ENCODE data around the gene PREX1.
"Not testable (repeated sequence)": the region's sequence is repeated elsewhere in the genome, so short reads cannot be mapped to it uniquely, and the experiment has no call there.

PREX1 gene, protein sequence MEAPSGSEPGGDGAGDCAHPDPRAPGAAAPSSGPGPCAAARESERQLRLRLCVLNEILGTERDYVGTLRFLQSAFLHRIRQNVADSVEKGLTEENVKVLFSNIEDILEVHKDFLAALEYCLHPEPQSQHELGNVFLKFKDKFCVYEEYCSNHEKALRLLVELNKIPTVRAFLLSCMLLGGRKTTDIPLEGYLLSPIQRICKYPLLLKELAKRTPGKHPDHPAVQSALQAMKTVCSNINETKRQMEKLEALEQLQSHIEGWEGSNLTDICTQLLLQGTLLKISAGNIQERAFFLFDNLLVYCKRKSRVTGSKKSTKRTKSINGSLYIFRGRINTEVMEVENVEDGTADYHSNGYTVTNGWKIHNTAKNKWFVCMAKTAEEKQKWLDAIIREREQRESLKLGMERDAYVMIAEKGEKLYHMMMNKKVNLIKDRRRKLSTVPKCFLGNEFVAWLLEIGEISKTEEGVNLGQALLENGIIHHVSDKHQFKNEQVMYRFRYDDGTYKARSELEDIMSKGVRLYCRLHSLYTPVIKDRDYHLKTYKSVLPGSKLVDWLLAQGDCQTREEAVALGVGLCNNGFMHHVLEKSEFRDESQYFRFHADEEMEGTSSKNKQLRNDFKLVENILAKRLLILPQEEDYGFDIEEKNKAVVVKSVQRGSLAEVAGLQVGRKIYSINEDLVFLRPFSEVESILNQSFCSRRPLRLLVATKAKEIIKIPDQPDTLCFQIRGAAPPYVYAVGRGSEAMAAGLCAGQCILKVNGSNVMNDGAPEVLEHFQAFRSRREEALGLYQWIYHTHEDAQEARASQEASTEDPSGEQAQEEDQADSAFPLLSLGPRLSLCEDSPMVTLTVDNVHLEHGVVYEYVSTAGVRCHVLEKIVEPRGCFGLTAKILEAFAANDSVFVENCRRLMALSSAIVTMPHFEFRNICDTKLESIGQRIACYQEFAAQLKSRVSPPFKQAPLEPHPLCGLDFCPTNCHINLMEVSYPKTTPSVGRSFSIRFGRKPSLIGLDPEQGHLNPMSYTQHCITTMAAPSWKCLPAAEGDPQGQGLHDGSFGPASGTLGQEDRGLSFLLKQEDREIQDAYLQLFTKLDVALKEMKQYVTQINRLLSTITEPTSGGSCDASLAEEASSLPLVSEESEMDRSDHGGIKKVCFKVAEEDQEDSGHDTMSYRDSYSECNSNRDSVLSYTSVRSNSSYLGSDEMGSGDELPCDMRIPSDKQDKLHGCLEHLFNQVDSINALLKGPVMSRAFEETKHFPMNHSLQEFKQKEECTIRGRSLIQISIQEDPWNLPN (N-terminal part only)

DNA sequence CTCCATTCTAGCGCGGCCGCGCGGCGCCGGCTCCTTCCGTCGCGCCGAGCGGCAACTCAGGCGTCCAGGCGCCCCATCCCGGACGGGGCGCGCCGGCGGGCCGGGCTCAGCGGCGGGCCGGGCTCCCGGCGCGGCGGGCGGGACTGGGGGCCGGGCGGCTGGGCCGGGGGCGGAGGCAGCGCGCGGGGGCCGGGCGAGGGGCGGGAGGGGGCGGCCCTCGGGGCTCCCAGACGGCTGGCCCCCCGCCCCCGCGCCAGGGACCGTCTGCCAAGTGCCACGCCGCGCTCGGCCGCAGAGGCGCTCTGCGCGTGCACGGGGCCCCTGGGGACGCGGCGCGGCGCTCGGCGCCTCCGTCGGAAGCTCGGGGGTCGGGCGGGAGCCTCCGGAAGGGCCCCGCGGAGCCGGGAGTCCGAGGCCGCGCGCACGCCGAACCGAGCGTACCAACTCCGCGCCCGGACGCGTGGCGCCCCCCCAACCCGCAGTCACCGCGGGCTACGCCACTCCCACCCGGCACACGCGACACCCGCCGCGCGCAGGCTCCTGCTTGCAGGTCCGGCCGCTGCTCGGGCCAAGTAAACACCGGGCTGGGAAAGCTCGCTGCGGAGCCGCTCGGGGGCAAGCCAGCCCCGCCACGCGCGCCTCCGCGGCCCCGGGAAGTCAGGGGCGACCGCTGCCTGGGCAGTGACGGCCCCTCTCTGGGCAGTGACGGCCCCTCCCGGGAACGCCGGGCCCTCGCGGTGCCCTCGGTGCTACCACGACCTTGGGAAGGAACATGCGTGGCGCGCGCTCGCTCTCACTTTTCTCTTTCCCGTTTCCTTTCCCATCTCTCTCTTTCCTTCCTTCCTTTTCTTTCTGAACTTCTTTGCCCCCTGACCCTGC lies at the start of gene PREX1:
PREX1 (minus strand) TSS at position 145 of the 879 bp plus-strand sequence; CDS start at position 6, 139 bp downstream.
- no peak for DNase-seq (ENCODE audit: low read depth)

DNA sequence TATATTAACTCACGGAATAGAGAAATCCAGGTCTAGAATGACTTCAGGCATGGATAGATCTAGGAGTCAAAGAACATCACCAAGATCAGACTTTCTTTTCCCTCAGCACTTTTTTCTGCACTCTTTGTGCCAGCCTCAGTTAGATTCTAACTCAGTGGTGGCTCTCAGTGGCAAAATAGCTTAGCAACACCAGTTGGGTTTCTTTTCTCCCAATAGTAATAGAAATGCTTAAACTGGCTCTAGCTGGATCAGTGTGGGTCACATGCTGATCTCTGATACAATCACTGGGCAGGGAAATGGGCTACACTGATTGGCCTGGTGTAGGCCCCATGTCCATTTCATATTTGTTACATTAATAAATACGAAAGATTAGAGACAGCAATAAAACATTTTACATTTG lies 49.5 kb upstream of the PREX1 start:
- no peak for DNase-seq (ENCODE audit: low read depth)

DNA sequence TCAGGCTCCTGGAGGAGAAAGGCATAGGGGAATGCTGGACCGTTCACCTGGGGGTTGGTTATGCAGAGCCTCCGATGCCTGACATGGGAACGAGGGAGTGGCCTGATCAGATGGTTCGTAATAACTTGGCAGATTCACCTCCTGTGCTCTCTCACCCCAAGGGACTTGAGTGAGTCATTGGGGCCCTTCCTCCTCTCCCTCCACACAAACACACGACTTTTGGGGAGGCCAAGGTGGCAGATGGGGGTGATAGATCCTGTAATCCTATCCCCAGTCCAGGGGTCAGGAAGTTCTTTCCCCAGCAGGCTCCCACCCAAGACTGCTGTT lies 48.1 kb upstream of the PREX1 start:
- peak; percentile 82 for DNase-seq (ENCODE audit: low read depth)

DNA sequence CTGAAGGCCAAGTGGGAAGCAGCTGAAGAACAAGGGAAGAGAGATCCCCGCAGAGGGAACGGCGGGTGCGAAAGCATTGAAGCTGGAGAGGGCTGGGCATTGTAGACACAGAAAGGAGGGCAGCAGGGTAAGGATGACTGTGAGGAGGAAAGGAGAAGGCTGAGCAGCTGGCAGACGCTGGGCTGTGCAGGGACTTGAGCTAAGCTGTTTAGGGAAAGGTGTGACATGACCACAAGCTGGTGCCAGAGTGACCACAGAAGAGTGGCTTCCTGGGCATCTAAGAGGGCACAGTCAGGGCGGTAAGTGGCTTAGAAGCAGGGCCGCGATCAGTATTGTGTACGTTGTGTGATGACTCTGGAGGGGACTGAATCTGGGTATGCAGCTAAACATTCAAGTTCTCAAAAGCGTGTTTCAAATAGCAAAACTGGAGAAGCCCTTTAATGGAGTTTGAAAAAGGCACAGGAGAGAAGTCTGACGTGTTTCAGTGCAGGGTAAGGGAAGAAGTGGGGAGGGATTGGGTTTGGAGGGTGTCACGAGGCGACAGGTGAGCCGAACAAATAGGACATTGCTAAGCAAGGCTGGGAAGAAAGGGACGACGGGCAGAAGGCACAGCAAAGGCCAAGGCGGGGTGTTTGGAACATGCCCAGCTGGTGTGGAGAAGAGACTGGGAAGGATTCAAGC lies 47.6 kb upstream of the PREX1 start:
- no peak for DNase-seq (ENCODE audit: low read depth)

DNA sequence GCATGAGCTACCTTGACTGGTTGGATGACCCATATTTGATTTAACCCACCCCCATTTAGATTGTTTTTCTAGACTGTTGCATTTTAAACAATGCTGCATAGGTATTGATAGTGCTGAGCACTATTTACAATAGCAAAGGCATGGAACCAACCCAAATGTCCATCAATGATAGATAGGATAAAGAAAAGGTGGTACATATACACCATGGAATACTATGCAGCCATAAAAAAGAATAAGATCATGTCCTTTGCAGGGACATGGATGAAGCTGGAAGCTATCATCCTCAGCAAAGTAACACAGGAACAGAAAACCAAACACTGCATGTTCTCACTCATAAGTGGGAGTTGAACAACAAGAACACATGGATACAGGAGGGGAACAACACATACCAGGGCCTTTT lies 41.6 kb upstream of the PREX1 start:
- DNase-seq (ENCODE audit: low read depth), result not testable (repeated sequence)

DNA sequence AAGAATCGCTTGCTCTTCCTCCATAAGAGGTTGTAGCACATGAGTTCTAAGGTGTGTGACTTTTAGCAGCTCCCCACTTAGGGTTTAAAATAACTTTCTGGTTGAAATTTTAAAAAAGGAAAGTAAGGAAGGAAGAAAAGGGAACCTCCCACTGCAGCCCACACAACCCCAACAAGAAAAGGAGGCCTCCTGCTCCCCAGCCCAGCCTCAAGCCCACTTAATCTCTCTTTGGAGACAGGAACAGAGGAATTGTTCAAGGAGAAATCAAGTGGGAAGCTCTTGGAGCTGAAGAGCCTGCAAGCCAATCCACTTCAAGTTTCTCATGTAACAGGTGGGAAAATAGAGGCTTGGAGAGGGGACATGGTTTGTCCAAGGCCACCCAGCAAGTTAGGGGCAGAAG lies 39.1 kb upstream of the PREX1 start:
- no peak for DNase-seq (ENCODE audit: low read depth)

DNA sequence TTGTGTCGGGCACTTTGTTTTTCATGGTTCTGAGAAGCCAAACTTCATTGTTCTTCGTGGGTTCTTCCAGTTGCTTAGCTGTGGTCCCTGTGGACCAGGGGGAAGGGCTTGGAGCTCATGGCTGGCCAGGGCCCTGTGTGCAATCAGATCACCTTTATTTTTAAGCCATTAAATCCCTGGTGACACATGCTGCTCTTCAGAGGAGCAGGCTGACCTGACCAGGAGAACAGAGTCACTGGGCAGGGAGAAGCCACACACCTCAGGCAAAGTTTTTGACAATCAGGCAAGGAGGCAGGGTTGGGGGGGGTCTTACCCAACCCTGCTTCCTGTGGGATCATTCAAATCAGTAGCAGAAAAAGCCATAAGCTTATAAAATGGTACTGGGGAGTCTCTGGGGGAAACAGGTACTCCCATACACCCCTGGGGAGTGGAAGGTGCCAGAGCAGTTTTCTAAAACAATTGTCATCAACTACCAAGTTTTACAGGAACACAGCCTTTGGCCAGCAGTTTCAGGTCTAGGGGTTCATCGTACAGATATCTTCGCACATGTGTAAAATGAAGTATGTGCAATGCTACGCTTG lies 37.0 kb upstream of the PREX1 start:
- DNase-seq (ENCODE audit: low read depth), result no peak

DNA sequence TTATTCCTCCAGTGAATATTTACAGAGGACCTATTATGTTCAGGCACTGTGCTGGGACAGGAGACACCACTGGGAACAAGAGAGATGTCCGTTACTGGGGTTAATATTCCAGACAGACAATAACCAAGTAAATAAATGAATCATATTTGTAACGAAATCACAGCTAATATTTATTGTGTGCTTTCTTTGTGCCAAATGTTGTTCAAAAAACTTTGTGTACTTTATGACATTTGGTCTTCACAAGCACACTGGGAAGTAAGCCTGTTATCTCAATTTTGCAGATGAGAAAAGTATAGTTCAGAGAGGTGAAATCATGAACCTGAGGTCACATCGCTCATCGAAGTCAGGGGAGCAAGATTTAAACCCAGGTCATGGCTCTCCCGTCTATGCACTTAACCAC lies 36.5 kb upstream of the PREX1 start:
- no peak for DNase-seq (ENCODE audit: low read depth)

DNA sequence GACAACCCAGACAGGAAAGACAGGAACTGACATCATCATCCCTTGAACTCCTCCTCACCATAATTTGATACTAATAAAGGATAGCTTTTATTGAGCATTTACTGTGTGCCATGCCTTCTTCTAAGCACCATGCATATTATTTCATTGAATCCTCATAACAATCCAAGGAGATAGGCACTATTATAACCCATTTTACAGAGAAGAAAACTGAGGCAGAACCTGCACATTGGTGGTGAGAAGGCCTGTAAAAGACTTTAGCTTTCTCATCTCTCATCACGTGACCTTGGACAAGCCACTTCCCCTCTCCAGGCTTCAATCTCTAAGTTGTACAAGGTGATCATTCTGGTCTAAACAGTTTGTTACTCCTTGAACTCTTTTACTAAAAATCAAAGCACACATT lies 34.5 kb upstream of the PREX1 start:
- no peak for DNase-seq (ENCODE audit: low read depth)

DNA sequence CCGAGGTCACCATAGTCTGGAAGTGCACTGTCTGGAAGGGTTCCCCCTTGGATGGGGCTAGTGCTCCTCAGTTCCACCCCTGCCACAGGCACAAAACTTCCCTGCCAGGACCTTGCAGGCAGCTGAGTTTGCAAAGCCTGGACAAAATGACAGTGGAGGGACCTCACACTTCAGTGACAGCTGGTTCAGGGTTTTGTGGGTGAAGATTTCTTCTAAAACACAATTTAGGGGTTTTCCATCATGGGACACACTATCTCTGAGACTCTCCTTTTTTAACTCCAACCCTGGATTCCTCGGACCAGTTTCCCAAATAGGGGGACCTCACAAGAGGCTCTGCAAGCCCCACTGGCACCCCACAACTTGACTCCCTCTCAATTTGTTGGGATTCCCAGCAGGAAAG lies 33.6 kb upstream of the PREX1 start:
- no peak for DNase-seq (ENCODE audit: low read depth)

DNA sequence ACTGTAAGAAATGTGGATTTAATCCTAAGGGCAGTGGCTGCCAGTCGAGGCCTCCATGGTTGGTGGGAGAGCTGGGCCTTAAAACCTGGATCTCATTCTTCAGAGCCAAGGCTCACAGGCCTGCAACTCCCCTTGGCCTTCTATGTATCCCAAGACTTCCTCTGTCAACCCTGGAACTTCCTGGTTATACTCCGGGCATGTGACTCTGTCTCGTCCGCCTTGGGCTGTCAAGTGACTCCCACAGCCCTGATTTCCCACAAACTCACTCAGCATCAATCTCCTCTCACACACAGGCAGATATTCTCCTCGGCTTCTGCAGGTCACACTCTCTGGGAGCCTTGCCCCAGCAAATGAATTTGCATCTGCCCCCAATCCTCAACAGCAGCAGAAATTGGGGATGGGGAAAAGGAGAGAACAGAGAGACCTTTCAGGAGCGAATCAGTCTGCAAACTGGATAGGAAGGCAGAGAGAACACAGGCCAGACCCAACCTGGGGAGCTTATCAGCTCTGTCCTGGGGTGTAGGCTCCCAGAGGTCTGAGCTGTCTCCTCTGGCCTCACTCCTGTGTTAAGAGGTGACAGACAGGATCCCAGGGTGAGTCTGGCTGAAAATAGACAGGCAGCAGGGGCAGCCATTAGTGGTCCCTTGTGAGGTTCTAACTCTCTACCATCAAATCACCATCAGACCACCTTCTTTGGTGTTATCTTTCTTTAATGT lies 30.4 kb upstream of the PREX1 start:
- DNase-seq (ENCODE audit: low read depth), result no peak

DNA sequence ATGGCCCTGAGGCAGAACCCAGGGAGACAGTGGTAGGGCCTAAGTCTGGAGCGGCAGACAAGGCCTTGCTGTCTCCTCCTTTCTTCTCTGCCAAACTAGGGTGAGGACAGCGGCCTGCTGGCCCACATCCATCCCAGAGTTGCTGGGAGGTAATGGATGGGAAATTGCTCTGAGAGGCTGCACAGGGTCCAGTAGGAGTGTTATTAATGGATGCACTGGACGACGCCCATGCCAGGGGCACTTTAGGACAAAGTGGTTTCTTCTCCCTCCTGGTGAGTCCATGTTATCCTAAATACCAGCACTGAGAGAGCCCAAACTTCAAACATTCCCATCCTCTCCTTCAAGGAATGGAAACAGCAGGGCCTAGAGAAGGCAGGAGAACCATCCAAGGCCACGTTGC lies 28.3 kb upstream of the PREX1 start:
- no peak for DNase-seq (ENCODE audit: low read depth)

DNA sequence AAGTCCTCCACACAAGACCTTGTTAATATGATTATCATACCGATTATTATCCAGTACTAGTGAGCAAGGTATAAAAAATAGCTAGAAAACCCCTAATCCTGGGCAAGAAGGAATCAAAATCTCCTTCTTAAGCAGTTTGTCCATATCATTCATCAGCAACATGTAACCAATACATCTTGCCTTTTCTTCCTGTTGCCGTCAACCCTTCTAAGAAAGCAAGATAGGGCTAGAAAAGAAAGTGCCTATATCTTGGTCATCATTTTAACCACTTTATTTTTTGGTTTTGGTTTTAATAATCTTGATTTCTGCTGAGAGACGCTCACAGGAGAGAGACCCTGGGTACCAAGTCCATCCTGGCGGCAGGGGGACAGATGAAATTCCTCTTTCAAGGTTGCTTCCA lies 27.2 kb upstream of the PREX1 start:
- DNase-seq (ENCODE audit: low read depth), result no peak

DNA sequence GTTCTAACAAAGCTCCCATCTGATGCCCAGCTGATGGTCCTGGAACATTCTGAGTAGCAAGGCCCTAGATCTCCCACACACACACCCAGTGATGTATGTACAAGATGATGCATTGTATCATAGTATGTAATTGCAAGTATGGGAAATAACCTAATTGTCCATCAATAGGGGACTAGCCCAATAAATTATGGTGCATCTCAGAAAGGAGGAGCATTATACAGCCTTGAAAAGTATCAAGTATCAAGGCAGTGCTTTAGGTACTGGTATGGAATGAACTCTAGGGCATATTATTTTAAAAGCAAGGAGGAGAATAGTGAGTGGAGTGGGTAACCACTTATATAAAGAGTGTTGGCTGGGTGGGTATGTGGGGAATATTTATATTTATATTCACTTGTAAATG lies 24.8 kb upstream of the PREX1 start:
- DNase-seq (ENCODE audit: low read depth), result no peak

DNA sequence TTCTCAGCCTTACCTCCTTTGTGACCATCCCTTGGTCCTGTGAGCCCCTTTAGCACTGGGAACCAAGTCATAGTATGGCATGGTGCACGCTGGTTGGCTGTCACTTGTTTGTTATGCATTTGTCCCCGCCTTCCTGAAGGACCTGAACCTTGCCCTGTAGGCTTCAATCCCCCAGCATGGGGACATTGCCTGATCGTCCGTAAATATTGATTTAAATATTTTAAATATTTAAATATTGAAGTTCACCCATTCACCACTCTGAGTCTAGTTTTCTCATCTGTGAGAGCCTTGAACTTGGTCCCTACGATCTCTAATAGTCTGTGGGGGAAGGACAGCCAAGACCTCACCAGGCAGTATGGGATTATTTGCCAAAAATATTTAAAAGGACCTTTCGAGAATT lies 23.8 kb upstream of the PREX1 start:
- no peak for DNase-seq (ENCODE audit: low read depth)

DNA sequence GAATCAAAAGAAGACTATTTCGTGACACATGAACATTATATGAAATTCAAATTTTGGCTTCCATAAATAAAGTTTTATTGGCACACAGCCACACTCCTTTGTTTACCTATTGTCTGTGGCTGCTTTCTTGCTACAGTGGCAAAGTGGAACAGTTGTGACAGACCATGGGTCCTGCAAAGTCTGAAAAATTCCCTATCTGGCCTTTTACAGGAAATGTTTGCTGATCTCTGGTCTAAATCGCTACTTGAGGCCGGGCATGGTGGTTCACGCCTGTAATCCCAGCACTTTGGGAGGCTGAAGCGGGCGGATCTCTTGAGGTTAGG lies 23.1 kb upstream of the PREX1 start:
- DNase-seq (ENCODE audit: low read depth), result no peak

DNA sequence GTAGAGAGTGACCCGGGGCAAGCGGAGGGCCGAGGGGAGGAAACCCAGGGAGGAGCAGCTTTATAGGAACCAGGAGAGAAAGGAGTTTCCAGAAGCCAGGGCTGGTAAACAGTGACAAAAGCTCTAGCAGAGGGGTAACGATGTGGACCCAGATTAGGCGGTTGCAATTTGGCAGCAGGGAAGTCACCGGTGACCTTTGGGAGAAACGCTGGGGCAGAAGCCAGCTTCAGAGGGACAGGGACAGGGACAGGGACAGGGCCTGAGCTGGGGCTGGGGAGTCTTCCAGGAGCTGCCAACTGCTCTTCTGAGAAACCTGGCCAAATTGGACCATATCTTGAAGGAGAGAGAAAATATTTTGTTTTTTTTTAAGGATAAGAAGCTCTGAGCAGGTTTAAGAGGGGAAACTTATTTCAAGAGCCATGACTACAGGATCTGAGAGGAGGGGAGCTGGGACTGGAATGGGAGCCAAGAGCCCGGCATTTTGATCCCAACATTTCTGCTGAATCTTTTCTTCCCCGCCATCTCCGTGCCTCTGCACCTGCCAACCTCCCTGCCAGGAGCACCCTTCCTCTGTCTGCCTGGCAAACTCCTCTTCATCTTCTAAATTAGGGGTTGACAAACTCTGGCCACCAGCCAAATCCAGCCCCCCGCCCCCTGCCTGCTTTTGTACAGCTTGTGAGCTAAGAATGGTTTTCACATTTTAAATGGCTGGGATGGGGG lies 22.6 kb upstream of the PREX1 start:
- no peak for DNase-seq (ENCODE audit: low read depth)

DNA sequence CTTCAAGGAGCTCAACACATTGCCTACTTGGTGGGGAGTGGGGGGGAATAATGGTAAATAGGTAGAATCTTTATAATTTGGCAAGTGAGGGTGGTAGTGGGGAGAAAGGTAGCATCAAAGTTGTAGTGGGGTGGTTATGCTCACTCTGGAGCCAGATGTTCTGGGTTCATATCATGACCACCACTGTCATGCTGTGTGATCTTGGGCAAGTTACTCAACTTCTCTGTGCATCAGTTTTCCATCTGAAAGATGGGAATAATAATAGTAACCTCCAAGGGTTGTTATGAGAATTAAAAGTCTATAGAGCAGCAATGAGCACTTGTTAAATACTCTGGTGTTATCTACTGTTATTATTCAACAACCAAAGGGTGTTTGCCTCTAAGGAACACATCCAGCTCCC lies 22.0 kb upstream of the PREX1 start:
- DNase-seq (ENCODE audit: low read depth), result no peak

DNA sequence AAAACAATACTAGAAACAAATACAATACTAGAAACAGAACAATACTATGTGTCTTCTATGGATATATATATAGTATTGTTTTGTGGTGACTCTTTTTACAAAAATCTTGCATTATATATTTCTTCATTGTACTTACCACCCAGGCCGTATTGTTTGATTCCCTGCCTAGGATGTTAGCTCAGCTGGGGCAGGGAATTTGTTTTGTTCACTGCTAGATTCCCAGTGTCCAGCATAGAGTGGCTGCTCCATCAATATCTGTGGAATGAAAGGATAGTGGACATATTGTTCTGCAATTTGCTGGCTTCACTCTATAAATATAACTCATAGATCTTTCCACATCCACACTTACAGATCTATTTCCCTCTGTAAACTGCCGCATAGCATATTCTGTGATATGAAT lies 21.5 kb upstream of the PREX1 start:
- no peak for DNase-seq (ENCODE audit: low read depth)

All from HS-5 (cell line).